IPS-18a (cell line): ENCODE measurements around the gene DENND5A.
"Not testable (repeated sequence)": the region's sequence is repeated elsewhere in the genome, so short reads cannot be mapped to it uniquely, and the experiment has no call there.

ENCODE experiments used
- H3K27ac ChIP-seq: one replicate; pipeline ENCODE4 v1.5.1; 2013; ENCODE audit warnings: low read length
- H3K27me3 ChIP-seq: one replicate; pipeline ENCODE4 v1.6.1; 2013; ENCODE audit warnings: mild to moderate bottlenecking, low read length; ENCODE audit not compliant: control insufficient read depth, insufficient read depth
- H3K36me3 ChIP-seq: one replicate; pipeline ENCODE4 v1.6.1; 2013; ENCODE audit warnings: low read depth, low read length; ENCODE audit not compliant: control insufficient read depth
- H3K4me1 ChIP-seq: one replicate; pipeline ENCODE4 v1.6.1; 2013; ENCODE audit warnings: low read depth, low read length; ENCODE audit not compliant: control insufficient read depth
- H3K4me3 ChIP-seq: one replicate; pipeline ENCODE4 v1.5.1; 2013; ENCODE audit warnings: low read length
- H3K9ac ChIP-seq: one replicate; pipeline ENCODE4 v1.6.1; 2013; ENCODE audit warnings: mild to moderate bottlenecking, low read length, moderate library complexity
- H3K9me3 ChIP-seq: one replicate; pipeline ENCODE4 v1.6.1; 2013; ENCODE audit warnings: low read depth, low read length; ENCODE audit not compliant: control insufficient read depth

Gene DENND5A

GRCh38 chr11:9099617-9100016, 165.5 kb downstream of the DENND5A start:
- no peak overlapping the region for H3K27ac ChIP-seq
- no peak overlapping the region for H3K9ac ChIP-seq
- no peaks in the 10 kb centered on the region for H3K4me1 ChIP-seq

GRCh38 chr11:9098455-9098854, 166.7 kb downstream of the DENND5A start:
- not testable (repeated sequence) for H3K9ac ChIP-seq, H3K9me3 ChIP-seq, H3K27me3 ChIP-seq, H3K4me1 ChIP-seq, H3K27ac ChIP-seq, H3K36me3 ChIP-seq, H3K4me3 ChIP-seq

More at GRCh38 chr11:9099617-9100016, 165.5 kb downstream of the DENND5A start:
- H3K9me3 ChIP-seq = no peaks in the 10 kb centered on the region
- no peaks in the 10 kb centered on the region for H3K27me3 ChIP-seq
- H3K36me3 ChIP-seq = no peaks in the 10 kb centered on the region
- H3K4me3 ChIP-seq = no peak overlapping the region

- not testable (repeated sequence) for H3K4me1 ChIP-seq, H3K9me3 ChIP-seq, H3K4me3 ChIP-seq, H3K27me3 ChIP-seq, H3K9ac ChIP-seq, H3K36me3 ChIP-seq, H3K27ac ChIP-seq
Measured at GRCh38 chr11:9097186-9097943, 167.8 kb downstream of the DENND5A start.

GRCh38 chr11:9096427-9096826, 168.7 kb downstream of the DENND5A start:
- H3K9me3 ChIP-seq = no peaks in the 10 kb centered on the region
- no peak overlapping the region for H3K9ac ChIP-seq
- H3K27me3 ChIP-seq = peaks cover 13% of the 10 kb centered on the region
- no peaks in the 10 kb centered on the region for H3K36me3 ChIP-seq
- no peak overlapping the region for H3K27ac ChIP-seq
- H3K4me3 ChIP-seq = no peak overlapping the region
- no peaks in the 10 kb centered on the region for H3K4me1 ChIP-seq

- Histone ChIP-seq H3K9me3 (no peaks in the 10 kb centered on the region), H3K9ac (no peak overlapping the region), H3K27ac (no peak overlapping the region), H3K4me3 (no peak overlapping the region), H3K36me3 (no peaks in the 10 kb centered on the region), H3K4me1 (no peaks in the 10 kb centered on the region), H3K27me3 (peaks cover 21% of the 10 kb centered on the region)
Measured at GRCh38 chr11:9095421-9095820, 169.7 kb downstream of the DENND5A start.

- no peak overlapping the region for H3K9ac ChIP-seq
- no peaks in the 10 kb centered on the region for H3K36me3 ChIP-seq
- no peak overlapping the region for H3K27ac ChIP-seq
- H3K27me3 ChIP-seq = peaks cover 31% of the 10 kb centered on the region
- H3K4me3 ChIP-seq = no peak overlapping the region
- H3K4me1 ChIP-seq = no peaks in the 10 kb centered on the region
- no peaks in the 10 kb centered on the region for H3K9me3 ChIP-seq
Measured at GRCh38 chr11:9094420-9094819, 170.7 kb downstream of the DENND5A start.

- Histone ChIP-seq H3K4me3 (no peak overlapping the region), H3K36me3 (no peaks in the 10 kb centered on the region), H3K9me3 (no peaks in the 10 kb centered on the region), H3K9ac (no peak overlapping the region), H3K27ac (no peak overlapping the region), H3K27me3 (peaks cover 39% of the 10 kb centered on the region), H3K4me1 (no peaks in the 10 kb centered on the region)
Measured at GRCh38 chr11:9092853-9093778, 172.0 kb downstream of the DENND5A start.

- Histone ChIP-seq H3K4me1 (no peaks in the 10 kb centered on the region), H3K27me3 (peaks cover 39% of the 10 kb centered on the region), H3K9ac (no peak overlapping the region), H3K27ac (no peak overlapping the region), H3K9me3 (no peaks in the 10 kb centered on the region), H3K36me3 (no peaks in the 10 kb centered on the region), H3K4me3 (peak overlapping the region; percentile 26)
Measured at GRCh38 chr11:9092072-9092471, 173.1 kb downstream of the DENND5A start.

GRCh38 chr11:9091044-9091922, 173.9 kb downstream of the DENND5A start, which contains the start of gene SCUBE2:
Gene SCUBE2, minus strand, starts transcription at chr11:9091599. Its CDS starts 71 bp downstream, at chr11:9091528.
- Histone ChIP-seq H3K9me3 (no peaks in the 10 kb centered on the region), H3K4me1 (no peaks in the 10 kb centered on the region), H3K36me3 (no peaks in the 10 kb centered on the region), H3K9ac (no peak within 1 kb of the TSS), H3K27ac (no peak within 1 kb of the TSS), H3K4me3 (peak within 1 kb of the TSS; percentile 42), H3K27me3 (peaks cover 39% of the 10 kb centered on the region)

- Histone ChIP-seq H3K4me1 (no peaks in the 10 kb centered on the region), H3K36me3 (no peaks in the 10 kb centered on the region), H3K27me3 (peaks cover 39% of the 10 kb centered on the region), H3K4me3 (peak overlapping the region; percentile 42), H3K27ac (no peak overlapping the region), H3K9ac (no peak overlapping the region), H3K9me3 (no peaks in the 10 kb centered on the region)
Measured at GRCh38 chr11:9090488-9091043, 174.6 kb downstream of the DENND5A start.

GRCh38 chr11:9089636-9090035, 175.5 kb downstream of the DENND5A start:
- Histone ChIP-seq H3K9ac (no peak overlapping the region), H3K4me3 (no peak overlapping the region), H3K9me3 (no peaks in the 10 kb centered on the region), H3K4me1 (no peaks in the 10 kb centered on the region), H3K27ac (no peak overlapping the region), H3K27me3 (peaks cover 39% of the 10 kb centered on the region), H3K36me3 (no peaks in the 10 kb centered on the region)
